ENCODE data around the gene CNTFR.

Gene CNTFR

GRCh38 chr9:34570809-34571480, 18.6 kb downstream of the CNTFR start:
- DNase-seq = no peak

- DNase-seq = no peak
These were observed 19.1 kb downstream of the CNTFR start for GRCh38 chr9:34570376-34570775.

DNA sequence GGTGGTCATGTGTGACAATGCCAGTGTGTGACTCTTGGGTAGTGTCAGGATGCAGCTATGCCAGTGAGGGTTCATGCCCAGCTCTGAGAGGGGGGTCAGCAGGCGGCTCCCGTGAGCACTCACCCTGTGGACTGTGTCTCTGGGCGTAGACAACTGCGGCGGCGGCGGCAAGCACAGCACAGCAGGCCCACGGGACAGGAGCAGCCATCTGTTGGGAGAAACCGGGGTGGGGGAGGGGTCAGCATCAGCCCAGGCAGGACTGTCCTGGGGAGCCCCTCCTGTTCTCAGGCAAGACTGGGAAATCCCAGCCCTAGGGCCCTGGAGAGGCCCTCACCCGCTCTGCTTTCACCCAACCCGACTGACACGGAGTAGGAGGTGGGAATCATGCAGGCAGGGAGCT, 20.8 kb downstream of the CNTFR start:
- no peak for DNase-seq

- no peak for DNase-seq
These were observed 21.4 kb downstream of the CNTFR start for GRCh38 chr9:34568133-34568532.

DNA sequence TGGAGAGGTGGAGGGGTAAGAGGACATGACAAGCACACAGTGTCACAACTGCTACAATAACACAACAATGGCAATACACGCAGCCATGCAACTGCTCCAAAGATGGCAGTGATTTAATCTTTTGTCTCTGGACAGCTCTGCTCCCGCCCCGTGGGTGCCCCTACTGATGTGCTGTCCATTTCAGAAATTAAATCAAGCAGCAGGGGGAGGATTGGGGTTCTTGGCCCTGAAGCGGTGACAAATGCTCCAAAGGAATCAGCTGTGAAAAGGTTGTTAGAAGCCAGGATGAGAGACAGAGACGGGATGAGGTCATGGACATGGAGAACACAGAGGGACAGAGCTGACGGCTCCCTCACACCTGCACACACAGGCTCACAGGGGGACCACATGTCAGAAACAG, 22.6 kb downstream of the CNTFR start:
- no peak for DNase-seq

- no peak for DNase-seq
These were observed 23.2 kb downstream of the CNTFR start for GRCh38 chr9:34566322-34566721.

DNA sequence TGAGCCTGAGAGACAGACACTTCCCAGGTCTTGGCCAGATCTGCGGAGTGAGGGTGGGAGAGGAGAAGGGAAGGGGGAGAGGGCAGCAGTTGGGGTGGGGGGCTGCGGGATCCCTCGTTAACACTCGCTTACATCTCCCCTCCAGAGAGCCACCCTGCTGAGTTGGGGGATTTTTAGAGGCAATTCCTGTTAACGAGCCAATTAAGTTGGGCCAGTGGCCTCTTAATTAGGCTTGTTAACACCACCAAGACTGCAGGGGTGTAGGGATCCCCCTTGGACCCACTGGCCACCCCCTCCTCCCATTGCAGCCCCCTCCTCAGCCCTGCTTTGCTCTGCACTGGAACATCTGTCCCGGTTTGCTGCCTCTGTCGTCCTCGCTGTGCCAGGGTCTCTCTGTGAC, 23.7 kb downstream of the CNTFR start:
- no peak for DNase-seq

DNA sequence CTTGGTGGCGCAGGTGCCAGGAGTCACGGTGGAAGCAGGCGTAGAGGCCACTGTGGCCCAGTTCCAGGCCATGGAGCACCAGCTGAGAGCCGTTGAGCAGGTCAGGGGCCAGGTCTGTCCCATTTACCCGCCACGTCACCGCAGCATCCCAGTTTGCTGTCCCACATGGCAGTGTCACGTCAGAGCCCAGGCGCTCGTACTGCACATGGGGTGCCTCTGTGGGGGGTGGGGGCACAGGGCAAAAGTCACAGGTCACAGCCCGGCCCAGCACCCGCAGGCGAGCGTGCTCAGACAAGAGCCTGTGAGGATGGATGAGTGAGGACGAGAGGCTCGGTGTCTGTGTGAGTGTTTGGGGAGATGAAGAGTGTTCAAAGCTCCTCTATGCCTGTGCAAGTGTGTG, 24.9 kb downstream of the CNTFR start:
- DNase-seq = no peak

- DNase-seq = no peak
These were observed 26.3 kb downstream of the CNTFR start for GRCh38 chr9:34563262-34563661.

GRCh38 chr9:34562135-34562745, 27.3 kb downstream of the CNTFR start:
- DNase-seq = peak; percentile 11

- no peak for DNase-seq
These were observed 28.8 kb downstream of the CNTFR start for GRCh38 chr9:34560599-34561214.

GRCh38 chr9:34559624-34560455, 29.7 kb downstream of the CNTFR start:
- DNase-seq = no peak

DNA sequence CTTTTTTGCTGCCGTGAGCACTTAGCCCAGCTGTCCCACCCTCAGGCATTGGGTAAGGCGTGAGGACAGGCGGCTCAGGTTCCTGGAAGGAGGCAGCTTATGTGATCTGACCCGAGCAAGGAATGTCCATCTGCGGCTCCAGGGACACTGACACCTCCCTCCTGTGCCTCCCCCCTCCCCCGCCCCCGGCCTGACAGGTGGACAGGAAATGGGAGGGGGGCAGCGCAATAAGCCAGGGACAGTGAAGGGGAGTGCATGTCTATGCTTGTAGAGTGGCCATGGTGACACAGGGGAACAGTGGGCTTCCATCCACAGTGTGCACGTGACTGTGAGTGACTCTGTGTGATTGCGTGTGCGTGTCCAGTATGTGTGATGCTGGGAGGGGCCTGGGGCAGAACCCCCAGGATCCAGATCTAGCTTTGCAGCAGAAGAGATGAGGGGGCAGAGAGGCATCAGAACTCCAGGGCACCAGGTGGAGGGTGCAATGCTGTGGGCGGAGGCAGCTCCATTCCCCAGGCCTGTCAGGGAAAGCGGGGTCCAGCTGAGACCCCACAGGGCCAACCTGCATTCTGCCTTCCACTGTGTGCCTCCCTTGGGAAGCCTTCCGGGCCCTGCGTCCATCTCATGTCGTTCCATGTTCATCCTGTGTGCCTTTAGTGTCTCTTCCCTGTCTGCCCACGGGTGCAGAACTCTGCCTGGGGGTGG, 30.5 kb downstream of the CNTFR start:
- DNase-seq = no peak

GRCh38 chr9:34558364-34558763, 31.2 kb downstream of the CNTFR start:
- no peak for DNase-seq

- DNase-seq = no peak
These were observed 31.9 kb downstream of the CNTFR start for GRCh38 chr9:34557426-34558321.

GRCh38 chr9:34556949-34557348, 32.6 kb downstream of the CNTFR start:
- no peak for DNase-seq

- DNase-seq = no peak
These were observed 33.5 kb downstream of the CNTFR start for GRCh38 chr9:34555936-34556525.

DNA sequence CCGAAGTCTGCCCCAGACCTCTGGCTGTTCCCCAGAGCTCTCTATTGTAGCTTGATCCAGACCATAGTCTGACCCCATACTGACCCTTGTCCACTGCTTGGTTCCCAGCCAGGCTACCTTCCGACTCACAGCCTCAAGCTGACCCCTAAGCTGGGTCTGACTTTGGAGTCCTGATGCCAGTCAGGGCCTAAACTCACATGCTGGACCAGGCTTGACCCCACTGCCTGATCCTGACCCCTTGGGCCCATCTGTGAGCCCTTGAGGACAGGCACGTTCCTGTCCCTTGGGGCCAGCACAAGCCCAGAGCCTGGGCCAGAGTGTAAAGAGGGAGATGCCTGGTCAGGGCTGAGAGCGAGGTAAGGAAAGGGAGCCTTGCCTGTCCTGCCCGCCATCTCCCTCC, 34.0 kb downstream of the CNTFR start:
- no peak for DNase-seq

- DNase-seq = no peak
These were observed 34.5 kb downstream of the CNTFR start for GRCh38 chr9:34555002-34555348.

- DNase-seq = no peak
These were observed 35.1 kb downstream of the CNTFR start for GRCh38 chr9:34554211-34555001.
